GM12878 (cell line): Measurements from ENCODE around the gene IL4. TPM values are rescaled to one million over a fixed set of nuclear protein-coding genes. Genes with fewer than 3 reads are reported as not detected.

Source experiments
- BACH1 ChIP-seq: fragments of 450-650 bp; IDR thresholded peaks from 2 replicates; pipeline ENCODE4 v1.6.1; 2017; ENCODE audit warnings: mild to moderate bottlenecking, borderline replicate concordance
- BCL11A ChIP-seq: IDR thresholded peaks from 2 replicates; pipeline ENCODE4 v1.6.1; 2011; ENCODE audit warnings: low read depth, low read length
- CEBPB ChIP-seq, 2 experiments: fragments of 150-350 bp in 1 of 2; IDR thresholded peaks; 2 replicates each; pipeline ENCODE4 v1.6.1; 2012 to 2014; ENCODE audit warnings: low read depth in 2 of 2, low read length in 2 of 2, borderline replicate concordance in 1 of 2, inconsistent platforms in 1 of 2
- CREB1 ChIP-seq: IDR thresholded peaks from 2 replicates; pipeline ENCODE4 v1.6.1; 2012; ENCODE audit warnings: low read depth, mild to moderate bottlenecking, inconsistent platforms
- CREM ChIP-seq: IDR thresholded peaks from 2 replicates; pipeline ENCODE4 v1.6.1; 2014; ENCODE audit warnings: antibody characterized with exemption, low read depth
- EP300 ChIP-seq, 2 experiments: fragments of 150-350 bp in 1 of 2; IDR thresholded peaks; 2 replicates each; pipeline ENCODE4 v1.6.1; 2011 to 2012; ENCODE audit warnings: low read depth in 2 of 2, low read length in 2 of 2, borderline replicate concordance in 1 of 2, improper control_type of control experiment in 1 of 2, inconsistent platforms in 1 of 2; ENCODE audit not compliant: control insufficient read depth in 1 of 2
- IKZF1 ChIP-seq: fragments of 450-650 bp; conservative IDR thresholded peaks from 2 replicates; pipeline ENCODE4 v1.6.1; 2017; ENCODE audit warnings: antibody characterized with exemption, mild to moderate bottlenecking
- JUNB ChIP-seq: IDR thresholded peaks from 2 replicates; pipeline ENCODE4 v1.6.1; 2016; ENCODE audit warnings: antibody characterized with exemption, mild to moderate bottlenecking
- MYC ChIP-seq: IDR thresholded peaks from 2 replicates; pipeline ENCODE4 v1.6.1; 2011; ENCODE audit warnings: mild to moderate bottlenecking, low read length, moderate library complexity, inconsistent platforms; ENCODE audit not compliant: insufficient read depth, insufficient replicate concordance, insufficient read length, severe bottlenecking
- NBN ChIP-seq: fragments of 450-650 bp; IDR thresholded peaks from 2 replicates; pipeline ENCODE4 v1.6.1; 2016
- PAX5 ChIP-seq: IDR thresholded peaks from 2 replicates; pipeline ENCODE4 v1.6.1; 2011; ENCODE audit warnings: low read depth, low read length, borderline replicate concordance
- POLR2AphosphoS5 ChIP-seq: IDR thresholded peaks from 2 replicates; pipeline ENCODE4 v1.6.1; 2011; ENCODE audit warnings: mild to moderate bottlenecking, low read length, inconsistent platforms
- RUNX3 ChIP-seq: IDR thresholded peaks from 2 replicates; pipeline ENCODE4 v1.6.1; 2012; ENCODE audit warnings: low read length, inconsistent platforms
- SMAD5 ChIP-seq: IDR thresholded peaks from 2 replicates; pipeline ENCODE4 v1.6.1; 2016; ENCODE audit warnings: antibody characterized with exemption, low read depth
- SP1 ChIP-seq: IDR thresholded peaks from one replicate; pipeline ENCODE4 v1.6.1; 2011; ENCODE audit warnings: low read depth, low read length
- YY1 ChIP-seq: IDR thresholded peaks from 2 replicates; pipeline ENCODE4 v1.6.1; 2011; ENCODE audit warnings: low read depth, mild to moderate bottlenecking, low read length
- ZBED1 ChIP-seq: IDR thresholded peaks from 2 replicates; pipeline ENCODE4 v1.6.1; 2016; ENCODE audit warnings: borderline replicate concordance
- ZNF687 ChIP-seq: fragments of 450-650 bp; IDR thresholded peaks from 2 replicates; pipeline ENCODE4 v1.6.1; 2017; ENCODE audit warnings: mild to moderate bottlenecking, moderate library complexity
- polyA plus RNA-seq, 11 experiments: library from polyadenylated mRNA; depleted of rRNA in 4 of 11; unstranded in 6 of 11; stranded (reverse) in 5 of 11; fragments of >200 nt; fragmentation: Nextera tagmentation in 4 of 11; fragmentation: Illumina TruSeq in 1 of 11; extraction: Ambion mirVana in 4 of 11; extraction: Trizol in 1 of 11; gene quantifications; 1 replicate in 1 of 11; 2 replicates in 10 of 11; pipeline versions ENCODE4 v1.2.1 to v1.2.3, GENCODE V29; 2011 to 2016; ENCODE audit warnings: inconsistent platforms in 2 of 11, missing spikeins in 2 of 11, low read depth in 1 of 11
- total RNA-seq, 4 experiments: library from RNA; depleted of rRNA in 3 of 4; stranded (reverse); fragments of >200 nt in 3 of 4; fragmentation: Illumina TruSeq in 1 of 4; extraction: Trizol in 1 of 4; gene quantifications; 2 replicates each; pipeline versions ENCODE4 v1.2.1 to v1.2.3, GENCODE V29; 2013 to 2021
- TF ChIP-seq, protein P1 (sequence below): fragments of 450-650 bp; IDR thresholded peaks from 2 replicates; pipeline ENCODE4 v1.6.1; 2018; ENCODE audit warnings: borderline replicate concordance, mild to moderate bottlenecking; ENCODE audit not compliant: partially characterized antibody
- TF ChIP-seq, protein P2 (sequence below): IDR thresholded peaks from 2 replicates; pipeline ENCODE4 v1.6.1; 2012; ENCODE audit warnings: low read depth, low read length, improper control_type of control experiment
- TF ChIP-seq, protein P3 (sequence below): fragments of 450-650 bp; conservative IDR thresholded peaks from 2 replicates; pipeline ENCODE4 v1.6.1; 2017; ENCODE audit warnings: mild to moderate bottlenecking, moderate library complexity

IL4 gene
- total and polyA plus RNA-seq, 10 of the 15 experiments (the other 5 are each of a cell fraction or from before 2014, with no cell fraction given): 0.20 to 0.80 (median 0.50) TPM; not detected in 7

DNA sequence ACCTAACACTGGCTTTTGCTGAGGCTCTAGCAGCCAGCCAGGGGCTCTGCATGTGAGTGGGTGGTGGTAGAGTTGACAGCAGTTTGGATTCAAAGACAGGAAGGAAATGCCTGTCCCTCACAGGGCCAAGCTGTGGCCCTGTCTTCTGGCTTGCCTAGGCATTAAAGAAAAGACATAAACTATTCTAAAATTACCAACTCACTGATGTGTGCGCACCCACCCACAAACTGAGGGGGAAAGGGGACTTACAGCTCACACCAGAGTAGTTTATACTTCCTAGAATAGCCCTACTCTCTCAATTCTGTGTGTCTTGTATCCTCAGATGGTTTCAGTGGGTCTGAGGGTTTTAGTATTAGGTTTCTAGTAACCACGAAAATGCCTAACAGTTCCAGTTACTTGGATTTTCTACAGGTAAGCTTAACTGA, 34.1 kb upstream of the IL4 start (continued):
- TF ChIP-seq, protein P1, sequence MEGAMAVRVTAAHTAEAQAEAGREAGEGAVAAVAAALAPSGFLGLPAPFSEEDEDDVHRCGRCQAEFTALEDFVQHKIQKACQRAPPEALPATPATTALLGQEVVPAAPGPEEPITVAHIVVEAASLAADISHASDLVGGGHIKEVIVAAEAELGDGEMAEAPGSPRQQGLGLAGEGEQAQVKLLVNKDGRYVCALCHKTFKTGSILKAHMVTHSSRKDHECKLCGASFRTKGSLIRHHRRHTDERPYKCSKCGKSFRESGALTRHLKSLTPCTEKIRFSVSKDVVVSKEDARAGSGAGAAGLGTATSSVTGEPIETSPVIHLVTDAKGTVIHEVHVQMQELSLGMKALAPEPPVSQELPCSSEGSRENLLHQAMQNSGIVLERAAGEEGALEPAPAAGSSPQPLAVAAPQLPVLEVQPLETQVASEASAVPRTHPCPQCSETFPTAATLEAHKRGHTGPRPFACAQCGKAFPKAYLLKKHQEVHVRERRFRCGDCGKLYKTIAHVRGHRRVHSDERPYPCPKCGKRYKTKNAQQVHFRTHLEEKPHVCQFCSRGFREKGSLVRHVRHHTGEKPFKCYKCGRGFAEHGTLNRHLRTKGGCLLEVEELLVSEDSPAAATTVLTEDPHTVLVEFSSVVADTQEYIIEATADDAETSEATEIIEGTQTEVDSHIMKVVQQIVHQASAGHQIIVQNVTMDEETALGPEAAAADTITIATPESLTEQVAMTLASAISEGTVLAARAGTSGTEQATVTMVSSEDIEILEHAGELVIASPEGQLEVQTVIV: no peak
- TF ChIP-seq ZBED1: peak; percentile 87; the same call in 1 of the 2 replicates
- TF ChIP-seq POLR2AphosphoS5: no peak
- peak; percentile 99 for TF ChIP-seq RUNX3
- TF ChIP-seq SMAD5: no peak
- TF ChIP-seq CREM: peak; percentile 77; the same call in 1 of the 2 replicates
- TF ChIP-seq IKZF1: peak; percentile 79
- peak; percentile 84 for TF ChIP-seq ZNF687
- 0 out of 2 replicates have a peak, but pooled peaks have one; percentile 15 for TF ChIP-seq YY1
- TF ChIP-seq NBN: no peak
- peak; percentile 52 for TF ChIP-seq SP1
- peak in 1 of 2 experiments; percentile 88; a peak in 1 of 4 replicates for TF ChIP-seq CEBPB (IDR thresholded peaks at IDR 0.05; ENCODE audit: borderline replicate concordance in 1 of 2, low read depth in 2 of 2, low read length in 2 of 2)
- TF ChIP-seq JUNB: peak; percentile 51; the same call in 1 of the 2 replicates
- TF ChIP-seq MYC: no peak
- peak; percentile 43; the same call in 1 of the 2 replicates for TF ChIP-seq CREB1
- no peak for TF ChIP-seq BACH1
- TF ChIP-seq PAX5: peak; percentile 55; the same call in 1 of the 2 replicates
- TF ChIP-seq, protein P2, sequence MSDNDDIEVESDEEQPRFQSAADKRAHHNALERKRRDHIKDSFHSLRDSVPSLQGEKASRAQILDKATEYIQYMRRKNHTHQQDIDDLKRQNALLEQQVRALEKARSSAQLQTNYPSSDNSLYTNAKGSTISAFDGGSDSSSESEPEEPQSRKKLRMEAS: no peak
- TF ChIP-seq, protein P3, sequence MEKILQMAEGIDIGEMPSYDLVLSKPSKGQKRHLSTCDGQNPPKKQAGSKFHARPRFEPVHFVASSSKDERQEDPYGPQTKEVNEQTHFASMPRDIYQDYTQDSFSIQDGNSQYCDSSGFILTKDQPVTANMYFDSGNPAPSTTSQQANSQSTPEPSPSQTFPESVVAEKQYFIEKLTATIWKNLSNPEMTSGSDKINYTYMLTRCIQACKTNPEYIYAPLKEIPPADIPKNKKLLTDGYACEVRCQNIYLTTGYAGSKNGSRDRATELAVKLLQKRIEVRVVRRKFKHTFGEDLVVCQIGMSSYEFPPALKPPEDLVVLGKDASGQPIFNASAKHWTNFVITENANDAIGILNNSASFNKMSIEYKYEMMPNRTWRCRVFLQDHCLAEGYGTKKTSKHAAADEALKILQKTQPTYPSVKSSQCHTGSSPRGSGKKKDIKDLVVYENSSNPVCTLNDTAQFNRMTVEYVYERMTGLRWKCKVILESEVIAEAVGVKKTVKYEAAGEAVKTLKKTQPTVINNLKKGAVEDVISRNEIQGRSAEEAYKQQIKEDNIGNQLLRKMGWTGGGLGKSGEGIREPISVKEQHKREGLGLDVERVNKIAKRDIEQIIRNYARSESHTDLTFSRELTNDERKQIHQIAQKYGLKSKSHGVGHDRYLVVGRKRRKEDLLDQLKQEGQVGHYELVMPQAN: no peak
- peak in 1 of 2 experiments; percentile 70; a peak in 2 of 4 replicates for TF ChIP-seq EP300 (IDR thresholded peaks at IDR 0.05; ENCODE audit: borderline replicate concordance in 1 of 2, control insufficient read depth in 1 of 2, low read depth in 2 of 2, low read length in 2 of 2)
- 0 out of 2 replicates have a peak, but pooled peaks have one; percentile 26 for TF ChIP-seq BCL11A
